ENCODE measurements around the gene GAGE1. TPM values are rescaled to one million over a fixed set of nuclear protein-coding genes. Genes with fewer than 3 reads are reported as not detected.

The GAGE1 gene
- total and polyA plus RNA-seq, 2 of the 8 experiments (the other 6 are each of a cell fraction or from before 2014, with no cell fraction given): not detected

DNA sequence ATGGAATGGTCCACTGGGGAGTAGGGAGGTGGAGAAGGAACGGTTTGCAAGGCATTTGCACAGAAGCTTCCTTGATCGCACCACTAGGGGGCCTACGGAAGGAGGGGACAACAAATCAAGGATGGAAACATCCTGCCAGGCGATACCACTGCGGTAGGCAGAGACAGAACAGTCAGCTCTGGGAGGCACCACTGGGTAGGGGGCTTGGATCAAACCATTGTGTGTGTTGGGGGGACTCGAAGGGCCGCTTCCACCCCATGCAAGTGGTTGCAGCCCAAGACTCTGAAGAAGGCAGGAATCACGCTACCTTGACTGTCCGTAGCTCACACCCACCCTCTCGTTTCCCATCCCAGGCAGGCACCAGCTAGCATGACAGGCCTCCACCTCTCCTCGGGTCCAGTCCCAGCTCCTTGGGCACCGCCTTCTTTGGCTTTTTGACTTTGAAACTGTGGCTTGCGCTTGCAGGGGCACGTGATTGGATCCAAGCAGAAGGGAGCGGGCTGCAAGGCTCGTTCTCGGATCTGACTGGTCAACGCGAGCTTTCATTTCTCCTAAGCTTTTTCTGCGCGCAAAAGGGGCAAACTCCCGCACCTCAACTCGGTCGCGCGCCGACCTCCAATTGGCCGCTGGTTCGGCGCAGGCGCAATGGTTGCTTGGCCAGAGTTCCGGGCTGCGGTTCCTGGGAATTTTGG is 28.4 kb downstream of the GAGE1 start (continued):
- TF ChIP-seq, protein P1, sequence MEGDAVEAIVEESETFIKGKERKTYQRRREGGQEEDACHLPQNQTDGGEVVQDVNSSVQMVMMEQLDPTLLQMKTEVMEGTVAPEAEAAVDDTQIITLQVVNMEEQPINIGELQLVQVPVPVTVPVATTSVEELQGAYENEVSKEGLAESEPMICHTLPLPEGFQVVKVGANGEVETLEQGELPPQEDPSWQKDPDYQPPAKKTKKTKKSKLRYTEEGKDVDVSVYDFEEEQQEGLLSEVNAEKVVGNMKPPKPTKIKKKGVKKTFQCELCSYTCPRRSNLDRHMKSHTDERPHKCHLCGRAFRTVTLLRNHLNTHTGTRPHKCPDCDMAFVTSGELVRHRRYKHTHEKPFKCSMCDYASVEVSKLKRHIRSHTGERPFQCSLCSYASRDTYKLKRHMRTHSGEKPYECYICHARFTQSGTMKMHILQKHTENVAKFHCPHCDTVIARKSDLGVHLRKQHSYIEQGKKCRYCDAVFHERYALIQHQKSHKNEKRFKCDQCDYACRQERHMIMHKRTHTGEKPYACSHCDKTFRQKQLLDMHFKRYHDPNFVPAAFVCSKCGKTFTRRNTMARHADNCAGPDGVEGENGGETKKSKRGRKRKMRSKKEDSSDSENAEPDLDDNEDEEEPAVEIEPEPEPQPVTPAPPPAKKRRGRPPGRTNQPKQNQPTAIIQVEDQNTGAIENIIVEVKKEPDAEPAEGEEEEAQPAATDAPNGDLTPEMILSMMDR (IDR thresholded peaks at IDR 0.05; ENCODE audit: control extremely low read depth in 1 of 3, insufficient read depth in 1 of 3, low read depth in 1 of 3, low read length in 3 of 3): peak; percentile 42 to 54 (median 45)
- TF ChIP-seq BCL11A (IDR thresholded peaks at IDR 0.05; ENCODE audit: low read depth in 2 of 2, low read length in 2 of 2) (no peak), EP300 (IDR thresholded peaks at IDR 0.05; ENCODE audit: borderline replicate concordance in 1 of 2, low read depth in 2 of 2, low read length in 2 of 2) (peak in 1 of 2 experiments; percentile 70; a peak in 1 of 3 replicates), CREB1 (IDR thresholded peaks at IDR 0.05) (no peak), TAF1 (IDR thresholded peaks at IDR 0.05; ENCODE audit: low read depth, low read length) (no peak), EGR1 (IDR thresholded peaks at IDR 0.05; ENCODE audit: borderline replicate concordance, low read depth, low read length) (no peak), KDM5A (IDR thresholded peaks at IDR 0.05; ENCODE audit: low read length) (no peak), FOSL1 (IDR thresholded peaks at IDR 0.05; ENCODE audit: insufficient read depth, low read depth, low read length) (no peak), JUND (IDR thresholded peaks at IDR 0.05; ENCODE audit: low read length) (peak; percentile 72), SIX5 (IDR thresholded peaks at IDR 0.05; ENCODE audit: low read depth, low read length) (0 out of 2 replicates have a peak, but pooled peaks have one; percentile 17), SP4 (IDR thresholded peaks at IDR 0.05; ENCODE audit: low read length) (no peak), KDM1A (IDR thresholded peaks at IDR 0.05; ENCODE audit: borderline replicate concordance, low read length) (no peak), TAF7 (optimal IDR thresholded peaks at IDR 0.05; ENCODE audit: borderline replicate concordance, low read depth, low read length) (no peak)
- TF ChIP-seq, protein P2, sequence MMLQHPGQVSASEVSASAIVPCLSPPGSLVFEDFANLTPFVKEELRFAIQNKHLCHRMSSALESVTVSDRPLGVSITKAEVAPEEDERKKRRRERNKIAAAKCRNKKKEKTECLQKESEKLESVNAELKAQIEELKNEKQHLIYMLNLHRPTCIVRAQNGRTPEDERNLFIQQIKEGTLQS (IDR thresholded peaks at IDR 0.05; ENCODE audit: insufficient read depth, low read depth, low read length): no peak
